WTC11 (cell line): Measurements from ENCODE around the gene FCN1. TPM values are rescaled to one million over a fixed set of nuclear protein-coding genes. Genes with fewer than 3 reads are reported as not detected.

Experiments
- ATAC-seq: fragments of 200-7000 bp; cut with Tn5 transposase; 2 replicates; pipeline ENCODE4 v1.10.0; 2021; ENCODE audit warnings: mild to moderate bottlenecking, moderate library complexity
- CTCF ChIA-PET: fragments of 300-600 bp; sonication (Branson Sonifier 250); formaldehyde crosslinking; loops from one replicate; lab custom pipeline; 2021; ENCODE audit warnings: antibody characterized with exemption; lab: Charles Lee
- POLR2A ChIA-PET: fragments of 350-600 bp; sonication (Branson Sonifier 250); formaldehyde crosslinking; loops from one replicate; lab custom pipeline; 2021; ENCODE audit warnings: antibody characterized with exemption; lab: Charles Lee
- DNase-seq: peaks from one replicate; pipeline ENCODE4 v3.0.0; 2021; ENCODE audit warnings: low spot score
- H3K27ac Mint-ChIP-seq: 2 replicates; pipeline ENCODE4 v1.8.0; 2021; ENCODE audit warnings: mixed read lengths
- H3K27me3 Mint-ChIP-seq: 2 replicates; pipeline ENCODE4 v1.8.0; 2021; ENCODE audit warnings: low read depth, mild to moderate bottlenecking, moderate library complexity, mixed read lengths
- H3K36me3 Mint-ChIP-seq: 2 replicates; pipeline ENCODE4 v1.8.0; 2021; ENCODE audit warnings: mixed read lengths
- H3K4me1 Mint-ChIP-seq: 2 replicates; pipeline ENCODE4 v1.8.0; 2022; ENCODE audit warnings: mixed read lengths
- H3K4me3 Mint-ChIP-seq: 2 replicates; pipeline ENCODE4 v1.8.0; 2021; ENCODE audit warnings: mild to moderate bottlenecking, moderate library complexity, mixed read lengths
- H3K9me3 Mint-ChIP-seq: 2 replicates; pipeline ENCODE4 v1.8.0; 2021; ENCODE audit warnings: mixed read lengths
- AFF4 ChIP-seq: sonication (generic); formaldehyde crosslinking; IDR thresholded peaks from 2 replicates; pipeline ENCODE4 v1.8.1; 2023; ENCODE audit warnings: mild to moderate bottlenecking, missing genetic modification reagents, borderline replicate concordance
- ATF2 ChIP-seq: sonication (generic); formaldehyde crosslinking; IDR thresholded peaks from 2 replicates; pipeline ENCODE4 v1.8.1; 2022; ENCODE audit warnings: low read depth, missing genetic modification reagents, borderline replicate concordance
- CREB1 ChIP-seq: sonication (generic); formaldehyde crosslinking; IDR thresholded peaks from 2 replicates; pipeline ENCODE4 v1.8.0; 2023; ENCODE audit warnings: mild to moderate bottlenecking, missing genetic modification reagents
- CTCF ChIP-seq: fragments of 200-600 bp; IDR thresholded peaks from 2 replicates; pipeline ENCODE4 v1.8.0; 2022; ENCODE audit warnings: antibody characterized with exemption
- E2F5 ChIP-seq: sonication (generic); formaldehyde crosslinking; IDR thresholded peaks from 2 replicates; pipeline ENCODE4 v1.8.1; 2022; ENCODE audit warnings: mild to moderate bottlenecking, moderate library complexity, missing genetic modification reagents
- FOXJ3 ChIP-seq: sonication (generic); formaldehyde crosslinking; IDR thresholded peaks from 2 replicates; pipeline ENCODE4 v1.9.0; 2021; ENCODE audit warnings: missing genetic modification reagents, mild to moderate bottlenecking, borderline replicate concordance
- IRF2 ChIP-seq: sonication (generic); formaldehyde crosslinking; IDR thresholded peaks from 2 replicates; pipeline ENCODE4 v1.8.0; 2022; ENCODE audit warnings: low read depth, missing genetic modification reagents, borderline replicate concordance
- NR2C2 ChIP-seq: sonication (generic); formaldehyde crosslinking; IDR thresholded peaks from 2 replicates; pipeline ENCODE4 v1.8.0; 2022; ENCODE audit warnings: mild to moderate bottlenecking, missing genetic modification reagents
- PREB ChIP-seq: sonication (generic); formaldehyde crosslinking; IDR thresholded peaks from 2 replicates; pipeline ENCODE4 v1.8.1; 2022; ENCODE audit warnings: mild to moderate bottlenecking, missing genetic modification reagents, moderate library complexity, borderline replicate concordance
- PRRX2 ChIP-seq: fragments of 250-450 bp; sonication (Bioruptor Pico); IDR thresholded peaks from 2 replicates; pipeline ENCODE4 v1.8.0; 2021; ENCODE audit warnings: mild to moderate bottlenecking
- SMAD4 ChIP-seq: sonication (generic); formaldehyde crosslinking; IDR thresholded peaks from 2 replicates; pipeline ENCODE4 v1.8.0; 2022; ENCODE audit warnings: mild to moderate bottlenecking, missing genetic modification reagents
- SOX15 ChIP-seq: fragments of 250-450 bp; sonication (Bioruptor Pico); IDR thresholded peaks from 2 replicates; pipeline ENCODE4 v1.9.0; 2021; ENCODE audit warnings: mild to moderate bottlenecking
- STAT6 ChIP-seq: sonication (generic); formaldehyde crosslinking; conservative IDR thresholded peaks from 2 replicates; pipeline ENCODE4 v1.8.1; 2023; ENCODE audit warnings: mild to moderate bottlenecking, low read depth, missing genetic modification reagents, moderate library complexity
- ZNF281 ChIP-seq: sonication (generic); formaldehyde crosslinking; IDR thresholded peaks from 2 replicates; pipeline ENCODE4 v1.8.0; 2023; ENCODE audit warnings: mild to moderate bottlenecking, missing genetic modification reagents
- ZNF512 ChIP-seq: sonication (generic); formaldehyde crosslinking; IDR thresholded peaks from 2 replicates; pipeline ENCODE4 v1.8.1; 2022; ENCODE audit warnings: missing genetic modification reagents, borderline replicate concordance
- total RNA-seq: library from RNA; stranded (reverse); gene quantifications from 3 replicates; pipeline ENCODE4 v1.2.3, GENCODE V29; 2021

The FCN1 gene
- total RNA-seq, 1 experiment from 2014 or later: not detected

- TF ChIP-seq E2F5 (no peak), SOX15 (CRISPR knock-in tag) (no peak), PREB (CRISPR knock-in tag) (no peak), AFF4 (CRISPR knock-in tag) (no peak), CTCF (no peak), CREB1 (CRISPR knock-in tag) (no peak), SMAD4 (no peak)
These were observed 25.7 kb upstream of the FCN1 start (continued) for GRCh38 chr9:134943411-134943810.

GRCh38 chr9:134942788-134943184 is 25.1 kb upstream of the FCN1 start:
- no peak for ATAC-seq
- no peak for TF ChIP-seq PRRX2 (CRISPR knock-in tag)
- TF ChIP-seq E2F5: no peak
- no peak for TF ChIP-seq NR2C2 (CRISPR knock-in tag)
- TF ChIP-seq ZNF512: no peak
- TF ChIP-seq STAT6: no peak
- TF ChIP-seq ATF2 (CRISPR knock-in tag): no peak
- no peak for TF ChIP-seq FOXJ3 (CRISPR knock-in tag)
- no peak for TF ChIP-seq ZNF281 (CRISPR knock-in tag)
- TF ChIP-seq IRF2 (CRISPR knock-in tag): no peak

More at GRCh38 chr9:134942788-134943184, 25.1 kb upstream of the FCN1 start:
- Mint-ChIP-seq H3K9me3 (no peaks in the 10 kb centered on the region), H3K27ac (no peak overlapping the region), H3K27me3 (no peaks in the 10 kb centered on the region; the same call in 1 of the 2 replicates), H3K4me3 (no peak overlapping the region), H3K4me1 (peaks cover 5% of the 10 kb centered on the region), H3K36me3 (no peaks in the 10 kb centered on the region)
- CTCF ChIA-PET: no interaction called here
- POLR2A ChIA-PET: no interaction called here
- no peak for DNase-seq
